A673 (cell line): Measurements from ENCODE around the gene FRMD4B. TPM values are rescaled to one million over a fixed set of nuclear protein-coding genes. Genes with fewer than 3 reads are reported as not detected.

Source experiments
- BruUV-seq: library from RNA; stranded (reverse); fragments of 400-500 nt; replicated peaks from 2 replicates; lab custom pipeline; 2021; lab: Mats Ljungman, UMichigan
- CTCF ChIA-PET: fragments of 300-600 bp; sonication (Branson Sonifier 250); formaldehyde crosslinking; loops from one replicate; lab custom pipeline; 2022; ENCODE audit warnings: antibody characterized with exemption; lab: Charles Lee
- POLR2A ChIA-PET: fragments of 300-600 bp; sonication (Branson Sonifier 250); formaldehyde crosslinking; loops from one replicate; lab custom pipeline; 2022; ENCODE audit warnings: antibody characterized with exemption; ENCODE audit not compliant: low non-redundant PET; lab: Charles Lee
- DNase-seq: peaks from one replicate; pipeline ENCODE4 v3.0.0-alpha.2; 2015; ENCODE audit warnings: low spot score
- H3K27ac ChIP-seq: fragments of 200-600 bp; sonication (generic); 2 replicates; pipeline ENCODE4 v1.5.1; 2016; ENCODE audit warnings: mixed run types, low read depth, mild to moderate bottlenecking, mixed read lengths, antibody characterized with exemption, low read length; ENCODE audit not compliant: poor library complexity, severe bottlenecking
- H3K27me3 ChIP-seq: fragments of 200-600 bp; sonication (generic); replicated peaks from 2 replicates; pipeline ENCODE4 v1.6.1; 2017; ENCODE audit warnings: mixed run types, low read depth, mild to moderate bottlenecking, mixed read lengths, antibody characterized with exemption, low read length; ENCODE audit not compliant: insufficient read depth, poor library complexity
- H3K36me3 ChIP-seq: fragments of 200-600 bp; sonication (generic); 2 replicates; pipeline ENCODE4 v1.6.1; 2016; ENCODE audit warnings: mixed run types, mild to moderate bottlenecking, mixed read lengths, antibody characterized with exemption, low read length; ENCODE audit not compliant: insufficient read depth, poor library complexity, severe bottlenecking
- H3K4me1 ChIP-seq: fragments of 200-600 bp; sonication (generic); 2 replicates; pipeline ENCODE4 v1.6.1; 2017; ENCODE audit warnings: mixed run types, mild to moderate bottlenecking, mixed read lengths, antibody characterized with exemption, low read length; ENCODE audit not compliant: insufficient read depth, poor library complexity, severe bottlenecking
- H3K4me3 ChIP-seq: fragments of 200-600 bp; sonication (generic); 2 replicates; pipeline ENCODE4 v1.5.1; 2016; ENCODE audit warnings: low read depth, mixed run types, mild to moderate bottlenecking, mixed read lengths, low read length; ENCODE audit not compliant: poor library complexity, severe bottlenecking
- H3K9me3 ChIP-seq: fragments of 200-600 bp; sonication (generic); 2 replicates; pipeline ENCODE4 v1.6.1; 2016; ENCODE audit warnings: mixed run types, low read depth, mild to moderate bottlenecking, mixed read lengths, antibody characterized with exemption, low read length; ENCODE audit not compliant: poor library complexity, severe bottlenecking
- EZH2 ChIP-seq: fragments of 200-600 bp; sonication (generic); IDR thresholded peaks from 2 replicates; pipeline ENCODE4 v1.6.1; 2017; ENCODE audit warnings: borderline replicate concordance, low read depth, mild to moderate bottlenecking, mixed read lengths, antibody characterized with exemption, low read length; ENCODE audit not compliant: poor library complexity, severe bottlenecking
- intact Hi-C: fragments of 100-400 bp; cut with micrococcal nuclease; formaldehyde crosslinking; loops from one replicate; pipeline ENCODE4 v1.10.0; 2022; ENCODE audit not compliant: unreplicated experiment
- total RNA-seq: library from RNA; stranded (reverse); gene quantifications from 2 replicates; pipeline ENCODE4 v1.2.3, GENCODE V29; 2021
- TF ChIP-seq, protein P1 (sequence below): fragments of 300-800, 200-600 bp; sonication (generic); conservative IDR thresholded peaks from 2 replicates; pipeline ENCODE4 v1.5.1; 2017; ENCODE audit warnings: low read depth, mild to moderate bottlenecking, antibody characterized with exemption, low read length, moderate library complexity, mixed read lengths

FRMD4B gene
- total RNA-seq, 1 experiment from 2014 or later = 0.21 TPM

DNA sequence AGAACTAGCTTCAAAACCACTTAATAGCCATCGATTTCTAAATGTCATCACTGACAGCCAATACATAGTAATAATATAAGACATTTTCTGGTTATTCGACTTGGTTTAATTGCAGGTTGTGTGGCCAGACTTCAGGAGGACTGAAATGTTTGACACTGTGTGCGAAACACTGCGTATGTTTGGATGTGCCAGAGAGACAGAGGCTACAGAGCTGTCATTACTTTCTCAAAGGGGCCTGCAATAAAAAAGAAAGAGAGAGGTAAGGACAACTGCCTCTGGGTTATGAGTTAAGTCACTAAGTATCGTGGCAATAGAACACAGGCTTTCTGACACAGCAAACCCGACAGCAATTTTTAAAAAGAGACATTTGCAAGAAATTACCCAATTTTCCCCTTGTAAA lies 264.4 kb downstream of the FRMD4B start:
- TF ChIP-seq, protein P1, sequence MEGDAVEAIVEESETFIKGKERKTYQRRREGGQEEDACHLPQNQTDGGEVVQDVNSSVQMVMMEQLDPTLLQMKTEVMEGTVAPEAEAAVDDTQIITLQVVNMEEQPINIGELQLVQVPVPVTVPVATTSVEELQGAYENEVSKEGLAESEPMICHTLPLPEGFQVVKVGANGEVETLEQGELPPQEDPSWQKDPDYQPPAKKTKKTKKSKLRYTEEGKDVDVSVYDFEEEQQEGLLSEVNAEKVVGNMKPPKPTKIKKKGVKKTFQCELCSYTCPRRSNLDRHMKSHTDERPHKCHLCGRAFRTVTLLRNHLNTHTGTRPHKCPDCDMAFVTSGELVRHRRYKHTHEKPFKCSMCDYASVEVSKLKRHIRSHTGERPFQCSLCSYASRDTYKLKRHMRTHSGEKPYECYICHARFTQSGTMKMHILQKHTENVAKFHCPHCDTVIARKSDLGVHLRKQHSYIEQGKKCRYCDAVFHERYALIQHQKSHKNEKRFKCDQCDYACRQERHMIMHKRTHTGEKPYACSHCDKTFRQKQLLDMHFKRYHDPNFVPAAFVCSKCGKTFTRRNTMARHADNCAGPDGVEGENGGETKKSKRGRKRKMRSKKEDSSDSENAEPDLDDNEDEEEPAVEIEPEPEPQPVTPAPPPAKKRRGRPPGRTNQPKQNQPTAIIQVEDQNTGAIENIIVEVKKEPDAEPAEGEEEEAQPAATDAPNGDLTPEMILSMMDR = no peak
- no peak for TF ChIP-seq EZH2
- H3K27me3 ChIP-seq = no peaks in the 10 kb centered on the region
- ChIA-PET CTCF (interaction anchor here (0.6 to 1.2 kb wide), 4 partner anchors 22 to 289 kb away, joined by 3 to 5 read pairs (median 4); no protein-coding TSS in a partner anchor), POLR2A (no interaction called here)
- no peaks in the 10 kb centered on the region for H3K36me3 ChIP-seq
- DNase-seq = no peak
- no peaks in the 10 kb centered on the region for H3K9me3 ChIP-seq
- intact Hi-C loops = loop anchor here (2.0 kb wide), 1 partner anchor 185 kb away; no protein-coding TSS in a partner anchor
- no TSS peak for BruUV-seq
- no peaks in the 10 kb centered on the region for H3K4me1 ChIP-seq
- H3K4me3 ChIP-seq = no peak overlapping the region
- H3K27ac ChIP-seq = no peak overlapping the region

DNA sequence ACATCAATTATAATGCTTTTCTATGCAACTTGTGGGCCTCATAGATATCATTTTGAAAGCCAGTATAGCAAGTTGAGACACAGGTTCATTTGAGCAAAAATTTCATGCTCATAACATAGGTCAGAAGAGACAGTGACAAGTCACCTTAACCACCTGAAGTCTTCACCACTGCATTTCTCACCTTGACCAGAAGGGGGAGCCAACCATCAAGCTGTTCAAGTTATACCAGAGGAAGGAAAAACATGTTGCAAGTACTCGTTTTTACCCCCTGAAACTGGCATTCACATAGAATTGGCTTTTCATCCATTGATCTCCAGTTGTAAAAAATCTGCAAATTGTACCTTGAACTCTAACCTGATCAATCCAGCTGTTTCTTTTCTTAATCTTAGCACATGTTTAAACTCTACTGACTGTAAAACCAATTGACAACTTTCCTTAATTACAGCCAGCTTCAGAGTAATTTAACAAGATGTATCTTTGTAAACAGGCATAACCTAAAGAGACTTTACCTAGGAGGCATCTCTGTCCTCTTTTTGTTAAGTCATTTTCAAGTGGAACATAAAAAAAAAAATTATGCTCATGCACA lies 264.9 kb downstream of the FRMD4B start:
- H3K4me1 ChIP-seq = no peaks in the 10 kb centered on the region
- no peak overlapping the region for H3K4me3 ChIP-seq
- no peaks in the 10 kb centered on the region for H3K9me3 ChIP-seq
- POLR2A ChIA-PET = no interaction called here
- H3K36me3 ChIP-seq = no peaks in the 10 kb centered on the region
- no peaks in the 10 kb centered on the region for H3K27me3 ChIP-seq
- intact Hi-C loops = loop anchor here (2.0 kb wide), 1 partner anchor 186 kb away; no protein-coding TSS in a partner anchor
- peak; percentile 52 for DNase-seq
- CTCF ChIA-PET = interaction anchor here (0.7 to 1.2 kb wide), 3 partner anchors 22 to 289 kb away, joined by 3 to 5 read pairs (median 5); no protein-coding TSS in a partner anchor
- BruUV-seq = no TSS peak
- no peak overlapping the region for H3K27ac ChIP-seq
- no peak for TF ChIP-seq EZH2
- TF ChIP-seq, protein P1 = peak; percentile 70
